ENCODE measurements around the gene ZBTB3.

- TF ChIP-seq MED1 (CRISPR knock-in tag; IDR thresholded peaks at IDR 0.05; ENCODE audit: borderline replicate concordance) (no peak), TAF1 (IDR thresholded peaks at IDR 0.05; ENCODE audit: control insufficient read depth, extremely low read depth, insufficient read depth, low read length, severe bottlenecking) (no peak), POLR2AphosphoS5 (IDR thresholded peaks at IDR 0.05; ENCODE audit: control insufficient read depth, insufficient read depth, low read depth, low read length) (no peak), ZNF124 (CRISPR knock-in tag; IDR thresholded peaks at IDR 0.05) (no peak), CTCF (IDR thresholded peaks at IDR 0.05 in 2 of 3, conservative IDR thresholded peaks at IDR 0.05 in 1 of 3; ENCODE audit: insufficient read depth in 2 of 3, low read depth in 1 of 3, low read length in 3 of 3) (no peak)
Measured at GRCh38 chr11:62702246-62702645, 51.7 kb downstream of the ZBTB3 start.

Measured in K562 (cell line).